Upper lobe of left lung (tissue), 4 donors: ENCODE measurements around the gene TMEM87A.

ENCODE experiments used
- EP300 ChIP-seq, 4 donors: sonication (generic); formaldehyde crosslinking; IDR thresholded peaks; one replicate each; pipeline ENCODE4 v1.5.1; 2017; ENCODE audit warnings: antibody characterized with exemption in 4 of 4, control low read depth in 2 of 4
- POLR2A ChIP-seq, 4 donors: fragments of 450-650 bp; IDR thresholded peaks; one replicate each; pipeline ENCODE4 v1.5.1; 2016 to 2017; ENCODE audit warnings: antibody characterized with exemption in 4 of 4, mild to moderate bottlenecking in 2 of 4

GRCh38 chr15:42178056-42178455 lies 95.2 kb downstream of the TMEM87A start:
- TF ChIP-seq EP300 (IDR thresholded peaks at IDR 0.05) (no peak), POLR2A (IDR thresholded peaks at IDR 0.05) (no peak)
